Neutrophil (primary cell): ENCODE results near the gene SGMS1.

Source experiments
- H3K27ac ChIP-seq: fragments of 200-600 bp; sonication (generic); 2 replicates; pipeline ENCODE4 v1.5.1; 2016; ENCODE audit warnings: mild to moderate bottlenecking, moderate library complexity
- H3K27me3 ChIP-seq: fragments of 200-600 bp; sonication (generic); 2 replicates; pipeline ENCODE4 v1.6.0; 2016; ENCODE audit warnings: mild to moderate bottlenecking
- H3K36me3 ChIP-seq: fragments of 200-600 bp; sonication (generic); 2 replicates; pipeline ENCODE4 v1.5.1; 2017
- H3K4me1 ChIP-seq, 2 experiments: fragments of 200-600 bp in 1 of 2; sonication (generic) in 1 of 2; 1 replicate in 1 of 2; 2 replicates in 1 of 2; pipeline versions ENCODE4 v1.5.1 to v1.6.1; 2013 to 2016; ENCODE audit warnings: low read depth in 1 of 2, low read length in 1 of 2, mild to moderate bottlenecking in 1 of 2, moderate library complexity in 1 of 2; ENCODE audit not compliant: control insufficient read depth in 1 of 2, insufficient read depth in 1 of 2
- H3K4me3 ChIP-seq, 2 experiments: fragments of 200-600 bp in 1 of 2; sonication (generic) in 1 of 2; 1 replicate in 1 of 2; 2 replicates in 1 of 2; pipeline ENCODE4 v1.5.1; 2013 to 2016; ENCODE audit warnings: low read depth in 1 of 2, low read length in 1 of 2, mild to moderate bottlenecking in 1 of 2, moderate library complexity in 1 of 2
- H3K9me3 ChIP-seq: fragments of 200-600 bp; sonication (generic); 2 replicates; pipeline ENCODE4 v1.5.1; 2016
- TF ChIP-seq, protein P1 (sequence below): fragments of 200-600 bp; sonication (generic); IDR thresholded peaks from 2 replicates; pipeline ENCODE4 v1.5.1; 2016; ENCODE audit warnings: antibody characterized with exemption

SGMS1 gene

DNA sequence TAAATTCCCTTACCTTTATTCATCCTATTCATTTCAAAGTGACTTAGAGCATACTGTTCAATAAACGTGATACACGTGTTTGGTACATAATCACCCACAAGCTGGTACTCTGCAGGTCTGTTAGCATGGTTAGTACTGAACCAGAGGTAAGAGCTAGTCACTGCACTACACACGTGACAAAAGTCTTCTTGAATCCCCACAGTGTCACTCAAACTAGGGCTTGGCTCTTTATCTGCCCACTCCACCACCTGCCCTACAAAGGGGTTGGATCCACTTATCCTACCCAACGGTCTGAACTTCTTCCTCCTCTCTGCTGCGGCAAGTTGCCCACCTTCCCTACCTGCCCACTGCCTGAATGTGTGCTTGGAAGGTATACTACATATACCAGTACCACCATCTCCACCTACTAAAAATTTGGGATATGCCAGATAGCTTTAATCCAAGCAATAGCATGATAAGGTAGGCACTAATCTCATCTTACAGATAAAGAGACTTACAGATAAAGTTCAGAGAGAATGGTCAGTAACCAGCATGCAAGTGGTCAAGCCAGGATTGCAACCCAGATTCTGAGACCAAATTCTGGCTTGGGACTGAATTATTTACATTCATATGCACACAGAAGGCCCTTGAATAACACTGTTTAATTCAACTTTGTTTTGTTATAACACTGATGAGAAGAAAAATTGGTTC, 92.2 kb downstream of the SGMS1 start:
- TF ChIP-seq, protein P1, sequence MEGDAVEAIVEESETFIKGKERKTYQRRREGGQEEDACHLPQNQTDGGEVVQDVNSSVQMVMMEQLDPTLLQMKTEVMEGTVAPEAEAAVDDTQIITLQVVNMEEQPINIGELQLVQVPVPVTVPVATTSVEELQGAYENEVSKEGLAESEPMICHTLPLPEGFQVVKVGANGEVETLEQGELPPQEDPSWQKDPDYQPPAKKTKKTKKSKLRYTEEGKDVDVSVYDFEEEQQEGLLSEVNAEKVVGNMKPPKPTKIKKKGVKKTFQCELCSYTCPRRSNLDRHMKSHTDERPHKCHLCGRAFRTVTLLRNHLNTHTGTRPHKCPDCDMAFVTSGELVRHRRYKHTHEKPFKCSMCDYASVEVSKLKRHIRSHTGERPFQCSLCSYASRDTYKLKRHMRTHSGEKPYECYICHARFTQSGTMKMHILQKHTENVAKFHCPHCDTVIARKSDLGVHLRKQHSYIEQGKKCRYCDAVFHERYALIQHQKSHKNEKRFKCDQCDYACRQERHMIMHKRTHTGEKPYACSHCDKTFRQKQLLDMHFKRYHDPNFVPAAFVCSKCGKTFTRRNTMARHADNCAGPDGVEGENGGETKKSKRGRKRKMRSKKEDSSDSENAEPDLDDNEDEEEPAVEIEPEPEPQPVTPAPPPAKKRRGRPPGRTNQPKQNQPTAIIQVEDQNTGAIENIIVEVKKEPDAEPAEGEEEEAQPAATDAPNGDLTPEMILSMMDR: no peak
- H3K27ac ChIP-seq: no peak overlapping the region
- no peaks in the 10 kb centered on the region for H3K9me3 ChIP-seq
- no peaks in the 10 kb centered on the region for H3K27me3 ChIP-seq
- peaks cover 0 to 3% of the 10 kb centered on the region in 2 experiments for H3K4me1 ChIP-seq
- H3K4me3 ChIP-seq: no peak overlapping the region
- H3K36me3 ChIP-seq: no peaks in the 10 kb centered on the region

DNA sequence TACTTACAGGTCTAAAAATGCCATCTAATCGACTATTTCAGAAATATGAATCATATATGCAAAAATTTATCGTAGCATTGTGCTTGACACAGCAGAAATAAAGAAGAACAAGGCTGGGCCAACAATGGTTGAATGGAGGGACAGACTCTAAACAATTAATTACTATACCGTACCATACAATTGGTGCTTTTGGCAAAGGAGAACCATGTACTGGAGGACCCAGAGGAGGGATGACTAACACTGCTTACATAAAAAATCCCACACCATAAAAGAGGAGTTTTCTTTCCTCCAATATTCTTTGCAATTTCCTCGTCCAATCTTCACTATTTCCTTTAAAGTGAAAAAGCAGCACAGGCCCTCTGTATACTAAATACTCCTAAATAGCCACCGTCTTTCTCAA, 94.1 kb downstream of the SGMS1 start:
- H3K27ac ChIP-seq: no peak overlapping the region
- TF ChIP-seq, protein P1: no peak
- peaks cover 0 to 3% of the 10 kb centered on the region in 2 experiments for H3K4me1 ChIP-seq
- H3K36me3 ChIP-seq: no peaks in the 10 kb centered on the region
- no peak overlapping the region for H3K4me3 ChIP-seq
- H3K9me3 ChIP-seq: no peaks in the 10 kb centered on the region
- H3K27me3 ChIP-seq: no peaks in the 10 kb centered on the region

DNA sequence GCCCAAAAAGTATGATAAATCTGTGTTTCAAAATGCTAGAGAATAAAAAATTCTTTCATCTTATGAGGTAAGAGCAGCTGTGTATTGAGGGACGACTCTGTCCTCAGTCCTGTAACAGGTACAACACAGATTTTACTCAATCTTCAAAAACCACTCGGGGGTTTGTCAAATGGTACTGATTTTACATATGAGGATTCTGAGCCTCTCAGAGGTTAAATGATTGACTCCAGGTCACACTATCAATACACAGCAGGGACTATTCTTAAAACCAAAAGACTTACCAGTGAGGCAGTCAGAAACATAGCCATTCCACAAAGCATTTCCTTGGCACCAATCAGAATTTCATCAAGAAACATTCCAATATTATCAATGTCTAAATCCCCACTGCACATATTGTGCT, 95.5 kb downstream of the SGMS1 start:
- TF ChIP-seq, protein P1: no peak
- H3K4me3 ChIP-seq: no peak overlapping the region
- H3K4me1 ChIP-seq: no peaks in the 10 kb centered on the region
- H3K27me3 ChIP-seq: no peaks in the 10 kb centered on the region
- H3K27ac ChIP-seq: no peak overlapping the region
- H3K9me3 ChIP-seq: no peaks in the 10 kb centered on the region
- no peaks in the 10 kb centered on the region for H3K36me3 ChIP-seq

DNA sequence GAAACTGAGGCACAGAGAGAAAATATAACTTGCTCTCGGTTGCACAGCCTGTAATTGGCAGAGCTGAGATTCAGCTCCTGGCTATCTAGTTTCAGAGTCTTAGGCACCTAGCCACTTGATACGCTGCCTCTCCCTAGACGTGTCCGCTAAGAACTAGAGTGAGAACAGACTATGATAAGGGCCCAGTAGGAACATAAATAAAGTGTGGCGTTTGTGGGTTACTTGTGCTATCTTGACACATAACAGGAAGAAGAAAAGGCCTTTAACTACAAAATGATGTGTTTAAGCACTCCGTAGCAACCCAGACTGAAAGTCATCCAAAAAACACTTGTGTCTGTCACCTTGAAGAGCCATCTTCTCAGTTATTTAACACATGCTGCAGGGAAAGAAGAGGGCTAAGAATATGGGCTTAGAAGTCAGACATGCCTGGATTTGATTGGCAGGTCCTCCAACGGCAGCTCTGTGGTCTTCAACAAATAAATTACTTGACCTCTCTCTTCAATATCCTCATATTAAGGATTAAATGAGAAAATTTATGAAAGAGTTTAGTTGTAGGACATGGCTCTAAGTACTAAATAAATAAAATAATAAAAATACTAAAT, 96.2 kb downstream of the SGMS1 start:
- TF ChIP-seq, protein P1: no peak
- H3K27ac ChIP-seq: no peak overlapping the region
- H3K36me3 ChIP-seq: no peaks in the 10 kb centered on the region
- no peak overlapping the region for H3K4me3 ChIP-seq
- H3K4me1 ChIP-seq: no peaks in the 10 kb centered on the region
- no peaks in the 10 kb centered on the region for H3K9me3 ChIP-seq
- H3K27me3 ChIP-seq: no peaks in the 10 kb centered on the region

DNA sequence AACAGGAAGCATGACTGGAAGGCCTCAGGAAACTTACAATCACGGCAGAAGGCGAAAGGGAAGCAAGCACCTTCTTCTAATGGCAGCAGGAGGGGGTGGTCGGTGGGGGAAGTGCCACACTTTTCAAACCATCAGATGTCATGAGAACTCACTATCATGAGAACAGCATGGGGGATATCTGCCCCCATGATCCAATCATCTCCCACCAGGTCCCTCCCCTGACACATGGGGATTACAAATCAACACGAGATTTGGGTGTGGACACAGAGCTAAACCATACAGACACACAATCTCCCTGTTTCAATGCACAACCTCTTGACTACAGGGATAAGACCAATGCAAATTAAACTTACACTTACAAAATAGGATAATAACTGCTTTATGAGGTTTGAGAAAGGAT, 97.6 kb downstream of the SGMS1 start:
- Histone ChIP-seq H3K4me1 (no peaks in the 10 kb centered on the region), H3K27me3 (no peaks in the 10 kb centered on the region), H3K9me3 (no peaks in the 10 kb centered on the region), H3K4me3 (no peak overlapping the region), H3K27ac (no peak overlapping the region), H3K36me3 (no peaks in the 10 kb centered on the region)
- TF ChIP-seq, protein P1: no peak
